ELF-1 (cell line): ENCODE results near the gene GRSF1.
"Not testable (repeated sequence)": the region's sequence is repeated elsewhere in the genome, so short reads cannot be mapped to it uniquely, and the experiment has no call there.

Experiments
- DNase-seq: peaks from one replicate; pipeline ENCODE4 v3.0.0-alpha.2; 2016; ENCODE audit warnings: low read depth, low spot score

The GRSF1 gene

DNA sequence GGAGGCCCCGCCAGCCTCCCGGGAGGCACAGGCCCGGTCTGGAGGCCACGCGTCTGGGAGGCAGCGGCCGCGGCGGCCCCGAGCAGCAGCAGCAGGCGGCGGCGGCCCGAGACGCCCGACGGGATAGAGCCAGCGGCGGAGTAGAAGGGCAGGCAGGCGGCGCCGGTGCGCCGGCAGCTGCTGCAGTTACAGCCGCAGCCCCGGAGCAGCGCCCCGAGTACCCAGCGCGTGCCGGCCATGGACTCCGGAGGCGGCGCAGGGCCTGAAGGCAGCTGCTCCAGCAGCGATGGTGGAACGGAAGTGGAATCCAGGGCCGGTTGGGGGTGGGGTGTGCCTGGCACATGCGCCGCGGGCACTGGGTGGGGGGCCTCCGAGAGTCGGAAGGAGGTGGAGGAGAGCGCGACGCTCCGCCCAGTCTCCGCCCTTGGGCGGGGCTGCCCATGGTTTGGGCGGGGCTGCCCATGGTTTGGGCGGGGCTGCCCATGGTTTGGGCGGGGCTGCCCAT lies at the start of gene GRSF1:
Gene GRSF1 (minus strand): TSS at position 302 of the 505 bp plus-strand sequence. CDS start 63 bp downstream, at position 239.
- peak; percentile 85 for DNase-seq

DNA sequence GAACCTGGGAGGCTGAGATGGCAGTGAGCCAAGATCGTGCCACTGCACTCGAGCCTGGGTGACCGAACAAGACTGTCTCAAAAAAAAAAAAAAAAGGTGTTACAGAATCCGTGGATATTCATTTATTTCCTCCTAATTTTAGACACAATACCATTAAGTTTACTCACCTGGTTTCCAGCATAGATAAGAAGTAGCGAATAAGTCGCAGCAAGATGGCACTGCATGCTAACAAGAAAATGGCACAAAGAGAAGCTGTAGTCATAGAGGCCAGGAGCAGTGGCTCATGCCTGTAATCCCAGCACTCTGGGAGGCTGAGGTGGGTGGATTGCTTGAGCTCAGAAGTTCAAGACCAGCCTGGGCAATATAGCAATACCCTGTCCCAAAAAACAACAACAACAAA lies 45.5 kb upstream of the GRSF1 start:
- no peak for DNase-seq

DNA sequence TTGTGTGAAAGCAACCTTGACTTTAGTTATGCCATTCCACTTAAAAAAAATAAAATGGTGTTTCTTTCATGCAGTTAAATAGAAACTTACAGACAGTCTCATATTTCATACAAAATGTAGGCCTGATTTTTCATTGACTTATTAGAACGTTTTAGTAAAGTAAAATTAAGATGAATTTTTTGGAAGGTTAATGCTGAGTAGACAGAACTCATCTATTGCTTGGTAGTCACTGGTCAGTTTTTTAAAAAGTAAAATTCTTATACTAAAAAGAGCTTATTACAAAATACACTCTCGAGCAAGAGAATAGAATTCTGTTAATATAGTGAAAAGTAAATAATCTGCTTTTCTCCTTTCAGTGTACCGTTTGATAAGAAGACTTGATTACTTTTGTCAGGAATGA lies 41.0 kb upstream of the GRSF1 start:
- no peak for DNase-seq

GRCh38 chr4:70877556-70877955 lies 37.9 kb upstream of the GRSF1 start:
- no peak for DNase-seq

DNA sequence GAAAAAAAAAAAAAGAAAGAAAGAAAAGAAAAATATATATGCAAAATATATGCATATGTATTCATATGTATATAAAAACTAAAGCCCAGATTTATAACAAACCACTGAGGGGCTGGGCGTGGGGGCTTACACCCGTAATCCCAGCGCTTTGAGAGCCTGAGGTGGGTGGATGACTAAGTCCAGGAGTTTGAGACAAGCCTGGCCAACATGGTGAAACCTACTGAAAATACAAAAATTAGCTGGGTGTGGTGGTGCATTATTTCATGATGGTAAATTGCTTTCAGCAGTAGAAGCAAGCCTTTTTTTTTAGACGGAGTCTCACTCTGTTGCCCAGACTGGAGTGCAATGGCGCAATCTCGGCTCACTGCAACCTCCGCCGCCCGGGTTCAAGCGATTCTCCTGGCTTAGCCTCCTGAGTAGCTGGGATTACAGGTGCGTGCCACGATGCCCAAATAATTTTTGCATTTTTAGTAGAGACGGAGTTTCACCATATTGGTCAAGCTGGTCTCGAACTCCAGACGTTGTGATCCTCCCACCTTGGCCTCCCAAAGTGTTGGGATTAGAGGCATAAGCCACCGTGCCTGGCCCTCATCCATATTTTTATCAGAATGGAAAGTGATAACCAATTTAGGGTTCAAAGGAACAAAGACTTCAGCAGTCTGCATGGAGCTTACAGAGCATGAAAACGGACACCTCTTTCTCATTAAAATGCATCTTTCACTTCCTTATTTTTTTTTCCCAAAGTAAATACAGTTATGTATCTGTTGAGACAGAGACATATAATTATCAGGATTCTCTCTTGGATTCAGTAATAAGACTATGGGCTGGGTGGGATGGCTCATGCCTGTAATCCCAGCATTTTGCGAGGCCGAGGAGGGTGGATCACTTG lies 34.8 kb upstream of the GRSF1 start:
- no peak for DNase-seq

- no peak for DNase-seq
Measured at GRCh38 chr4:70873216-70873615, 33.5 kb upstream of the GRSF1 start.

- DNase-seq = no peak
Measured at GRCh38 chr4:70868778-70869177, 29.1 kb upstream of the GRSF1 start.

DNA sequence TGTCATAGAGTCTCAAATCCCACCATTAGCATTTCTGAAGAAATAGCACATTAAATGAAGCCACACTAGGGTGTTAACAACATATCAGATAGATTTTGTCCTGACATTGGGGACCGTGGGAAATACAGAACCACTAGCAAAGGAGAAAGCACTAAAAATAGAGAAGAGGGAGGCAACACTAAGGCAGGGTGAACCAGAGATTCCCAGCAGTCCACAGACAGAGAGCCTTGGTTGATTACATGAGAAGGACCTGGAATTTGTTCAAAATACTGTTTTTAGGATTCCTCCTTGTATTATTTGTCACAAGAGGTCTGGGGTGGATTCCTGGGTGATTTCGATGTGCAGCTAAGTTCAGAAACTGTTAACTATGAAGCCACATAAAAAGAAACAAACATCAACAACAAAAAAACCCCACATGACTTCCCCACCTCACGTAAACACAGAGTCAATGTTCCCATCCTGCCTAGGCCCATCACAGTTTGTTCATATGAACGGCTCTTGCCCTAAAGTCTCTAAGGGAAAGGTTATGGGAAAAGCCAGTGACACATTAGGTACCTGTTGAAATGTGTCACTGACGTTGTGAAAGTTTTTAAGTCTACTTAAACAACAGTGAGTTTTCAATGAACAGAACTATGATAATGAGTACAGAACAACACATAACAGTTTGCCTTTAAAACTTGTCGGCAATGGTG lies 23.6 kb upstream of the GRSF1 start:
- no peak for DNase-seq

GRCh38 chr4:70859066-70859465 lies 19.4 kb upstream of the GRSF1 start:
- no peak for DNase-seq

DNA sequence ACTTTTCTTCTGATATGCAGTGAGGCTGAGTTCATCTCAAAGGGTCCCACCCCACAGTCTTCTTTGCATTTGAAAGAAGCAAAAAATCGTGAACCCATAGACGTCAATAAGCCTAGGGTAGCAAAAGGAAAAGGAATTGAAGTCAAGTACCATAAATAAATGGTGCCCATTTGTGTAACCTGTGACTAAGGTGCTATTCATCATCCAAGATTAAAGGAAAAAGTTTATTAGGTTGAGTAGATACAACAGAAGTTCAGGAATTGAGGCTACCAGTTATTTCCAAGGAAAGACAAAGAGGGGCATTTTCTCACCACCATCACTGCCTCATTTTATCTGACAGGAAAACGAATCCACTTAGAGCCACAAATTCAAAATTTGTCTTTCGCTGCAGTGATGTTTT lies 18.8 kb upstream of the GRSF1 start:
- DNase-seq = no peak

DNA sequence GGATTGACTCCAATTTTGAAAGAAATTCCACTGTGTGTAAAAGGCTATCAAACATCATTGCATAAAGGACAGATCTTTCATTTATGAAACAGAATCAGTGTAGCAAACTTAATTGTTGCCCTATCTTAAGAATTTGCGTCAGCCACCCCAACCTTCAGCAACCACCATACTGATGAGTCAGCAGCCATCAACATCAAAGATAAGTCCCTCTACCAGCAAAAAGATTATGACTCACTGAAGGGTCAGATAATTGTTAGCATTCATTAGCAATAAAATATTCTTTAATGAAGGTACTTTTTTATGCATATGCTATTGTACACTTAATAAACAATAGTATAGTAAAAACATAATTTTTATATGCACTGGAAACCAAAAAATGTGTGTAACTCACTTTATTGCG lies 15.8 kb upstream of the GRSF1 start:
- DNase-seq = no peak

DNA sequence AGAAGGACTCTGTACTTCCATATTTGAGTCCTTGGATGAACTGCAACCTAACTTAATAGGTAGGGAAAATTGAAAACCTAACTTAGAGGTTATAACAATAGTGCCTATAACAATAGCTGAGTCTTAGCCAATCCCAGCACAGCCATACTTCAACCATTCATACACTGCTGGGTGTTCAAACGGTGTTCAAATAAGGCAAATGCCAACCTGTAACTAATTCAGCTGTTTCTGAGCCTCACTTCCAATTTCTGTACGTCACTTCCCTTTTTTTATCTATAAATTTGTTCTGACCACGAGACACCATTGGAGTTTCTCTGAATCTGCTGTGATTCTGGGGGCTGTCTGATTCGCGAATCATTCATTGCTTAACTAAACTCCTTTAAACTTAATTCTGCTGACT lies 9.6 kb upstream of the GRSF1 start:
- no peak for DNase-seq

- no peak for DNase-seq
Measured at GRCh38 chr4:70844180-70844579, 4.5 kb upstream of the GRSF1 start.

DNA sequence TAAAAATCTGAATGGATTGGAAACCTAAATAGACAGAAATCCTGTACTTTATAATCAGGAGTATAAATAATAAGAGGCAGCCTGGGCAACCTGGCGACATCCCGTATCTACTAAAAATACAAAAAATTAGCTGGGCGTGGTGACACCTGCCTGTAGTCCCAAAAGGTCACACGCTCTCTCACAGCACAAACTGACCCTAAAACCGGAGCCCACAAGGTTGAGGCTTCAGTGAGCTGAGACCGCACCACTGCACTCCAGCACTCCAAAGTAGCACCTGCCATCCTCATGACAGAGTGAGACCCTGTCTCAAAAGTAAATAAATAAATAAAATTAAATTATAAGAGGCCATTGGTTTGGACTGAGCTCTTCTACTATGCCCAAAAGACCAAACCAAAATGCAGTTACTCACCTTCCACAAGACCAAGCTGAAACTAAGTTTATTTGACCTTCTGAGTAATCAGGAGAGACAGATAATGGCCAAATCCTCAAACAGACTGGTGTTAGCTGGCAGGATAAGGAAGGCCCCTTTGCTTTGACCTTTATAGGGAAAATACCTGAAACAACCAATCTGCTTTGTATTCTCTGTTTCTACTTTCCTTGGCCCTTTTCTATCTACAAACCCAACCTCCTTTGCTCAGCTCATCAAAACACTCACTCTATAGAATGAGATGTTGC lies 3.2 kb upstream of the GRSF1 start:
- no peak for DNase-seq

DNA sequence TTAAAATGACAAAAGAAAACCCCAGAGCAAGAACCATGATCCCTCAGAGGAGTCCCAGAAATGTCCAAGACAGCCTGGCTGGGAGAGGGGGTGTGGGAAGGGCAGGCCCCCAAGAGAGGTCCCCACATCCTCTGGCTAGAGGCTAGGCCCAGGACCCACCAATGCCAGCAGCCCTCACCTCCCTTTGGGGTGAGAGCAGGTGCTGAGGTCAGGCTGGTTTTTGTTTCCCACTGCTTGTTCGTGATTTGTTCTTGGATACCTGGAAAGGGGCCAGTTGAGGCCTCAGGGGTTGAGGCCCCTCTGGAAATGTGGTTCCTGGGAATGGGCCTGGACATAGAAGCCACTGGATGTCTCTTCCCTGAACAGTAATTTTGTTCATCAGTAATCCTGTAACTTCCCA lies 2.3 kb upstream of the GRSF1 start:
- no peak for DNase-seq

DNA sequence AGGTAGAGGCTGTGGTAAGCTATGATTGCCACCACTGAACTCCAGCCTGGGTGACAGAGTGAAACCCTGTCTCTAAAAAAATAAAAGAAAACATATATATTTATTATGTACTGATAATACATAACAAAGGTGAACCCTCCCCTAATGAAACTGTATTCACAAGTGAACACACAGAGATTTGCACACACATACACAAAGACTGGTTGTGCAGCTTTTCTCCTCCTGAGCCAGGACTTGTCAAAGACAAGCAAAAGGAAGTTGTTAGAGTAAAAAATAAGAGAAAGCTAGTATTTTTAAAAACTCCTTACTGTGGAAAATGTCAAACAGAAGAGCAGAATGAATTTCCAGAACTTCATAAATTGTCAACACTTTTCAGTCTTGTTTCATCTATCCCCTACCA lies 1.5 kb upstream of the GRSF1 start:
- DNase-seq = no peak

DNA sequence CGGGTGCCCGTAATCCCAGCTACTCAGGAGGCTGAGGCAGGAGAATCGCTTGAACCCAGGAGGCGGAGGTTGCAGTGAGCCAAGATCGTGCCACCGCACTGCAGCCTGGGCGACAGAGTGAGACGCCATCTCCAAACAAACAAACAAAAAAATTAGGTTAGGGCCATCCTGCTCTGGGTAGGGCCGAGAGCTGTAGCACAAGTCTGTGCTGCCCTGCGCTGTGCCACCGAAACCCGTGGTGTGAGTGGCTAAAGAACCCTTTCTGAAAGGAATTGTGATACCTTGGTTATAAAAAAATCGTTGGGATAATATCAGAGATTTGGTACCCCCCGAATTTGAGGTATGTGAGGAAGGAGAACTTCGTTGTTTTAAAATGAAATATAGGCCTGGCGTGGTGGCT lies 941 bp upstream of the GRSF1 start:
- DNase-seq = not testable (repeated sequence)

- DNase-seq = peak; percentile 81
Measured at GRCh38 chr4:70840137-70840536, 447 bp upstream of the GRSF1 start.

- DNase-seq = peak; percentile 76
Measured at GRCh38 chr4:70838666-70839588, 763 bp downstream of the GRSF1 start.

- no peak for DNase-seq
Measured at GRCh38 chr4:70838204-70838603, 1.5 kb downstream of the GRSF1 start.

- DNase-seq = no peak
Measured at GRCh38 chr4:70836081-70836480, 3.6 kb downstream of the GRSF1 start.
